ENCODE data around the gene NR1H4.

NR1H4 gene

DNA sequence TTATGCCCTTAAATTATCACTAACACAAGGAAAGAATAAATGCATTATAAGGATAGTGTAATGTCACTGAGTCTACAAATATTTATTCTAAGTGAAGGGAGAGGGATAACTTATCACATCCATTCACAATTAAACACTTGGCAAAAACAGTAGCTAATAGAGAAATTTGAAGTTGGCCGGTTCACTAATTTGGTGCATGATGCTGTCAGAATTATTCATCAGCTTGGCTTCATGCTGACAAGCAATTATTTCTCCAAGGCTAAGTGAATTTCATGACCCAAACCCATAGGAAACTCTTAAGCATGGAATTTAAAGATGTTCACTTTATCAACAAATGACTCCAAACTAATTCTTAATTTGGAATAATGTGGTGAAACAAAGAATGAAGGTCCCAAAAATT is 25.0 kb upstream of the NR1H4 start:
- TF ChIP-seq, protein P1, sequence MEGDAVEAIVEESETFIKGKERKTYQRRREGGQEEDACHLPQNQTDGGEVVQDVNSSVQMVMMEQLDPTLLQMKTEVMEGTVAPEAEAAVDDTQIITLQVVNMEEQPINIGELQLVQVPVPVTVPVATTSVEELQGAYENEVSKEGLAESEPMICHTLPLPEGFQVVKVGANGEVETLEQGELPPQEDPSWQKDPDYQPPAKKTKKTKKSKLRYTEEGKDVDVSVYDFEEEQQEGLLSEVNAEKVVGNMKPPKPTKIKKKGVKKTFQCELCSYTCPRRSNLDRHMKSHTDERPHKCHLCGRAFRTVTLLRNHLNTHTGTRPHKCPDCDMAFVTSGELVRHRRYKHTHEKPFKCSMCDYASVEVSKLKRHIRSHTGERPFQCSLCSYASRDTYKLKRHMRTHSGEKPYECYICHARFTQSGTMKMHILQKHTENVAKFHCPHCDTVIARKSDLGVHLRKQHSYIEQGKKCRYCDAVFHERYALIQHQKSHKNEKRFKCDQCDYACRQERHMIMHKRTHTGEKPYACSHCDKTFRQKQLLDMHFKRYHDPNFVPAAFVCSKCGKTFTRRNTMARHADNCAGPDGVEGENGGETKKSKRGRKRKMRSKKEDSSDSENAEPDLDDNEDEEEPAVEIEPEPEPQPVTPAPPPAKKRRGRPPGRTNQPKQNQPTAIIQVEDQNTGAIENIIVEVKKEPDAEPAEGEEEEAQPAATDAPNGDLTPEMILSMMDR (conservative IDR thresholded peaks at IDR 0.05; ENCODE audit: low read depth), result no peak
- no peak for DNase-seq (ENCODE audit: low spot score)
- ChIA-PET POLR2A (ENCODE audit: low non-redundant PET) (no interaction called here), CTCF (no interaction called here)
- no peak overlapping the region for H3K27ac ChIP-seq

DNA sequence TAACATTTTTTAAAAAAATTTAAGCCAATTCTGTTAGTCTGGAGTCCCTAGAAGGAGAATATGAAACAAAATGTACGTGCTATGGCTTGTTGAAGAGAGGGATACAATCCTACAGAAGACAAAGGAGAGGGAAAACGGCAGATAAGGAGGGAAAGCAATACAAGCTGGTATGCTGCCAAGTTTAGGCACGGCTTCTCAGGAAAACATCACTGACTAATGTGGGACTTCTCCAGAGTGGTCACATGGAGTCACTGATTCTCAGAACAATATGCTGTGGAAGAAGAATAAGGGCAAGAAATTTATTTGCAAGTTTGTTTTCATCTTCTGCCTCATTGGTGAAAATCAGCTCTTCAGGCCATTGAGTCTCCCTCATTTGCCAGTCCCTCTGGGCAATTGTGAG is 22.9 kb upstream of the NR1H4 start:
- ChIA-PET POLR2A (ENCODE audit: low non-redundant PET) (no interaction called here), CTCF (no interaction called here)
- no peak overlapping the region for H3K27ac ChIP-seq
- DNase-seq (ENCODE audit: low spot score), result no peak
- TF ChIP-seq, protein P1 (conservative IDR thresholded peaks at IDR 0.05; ENCODE audit: low read depth), result no peak

DNA sequence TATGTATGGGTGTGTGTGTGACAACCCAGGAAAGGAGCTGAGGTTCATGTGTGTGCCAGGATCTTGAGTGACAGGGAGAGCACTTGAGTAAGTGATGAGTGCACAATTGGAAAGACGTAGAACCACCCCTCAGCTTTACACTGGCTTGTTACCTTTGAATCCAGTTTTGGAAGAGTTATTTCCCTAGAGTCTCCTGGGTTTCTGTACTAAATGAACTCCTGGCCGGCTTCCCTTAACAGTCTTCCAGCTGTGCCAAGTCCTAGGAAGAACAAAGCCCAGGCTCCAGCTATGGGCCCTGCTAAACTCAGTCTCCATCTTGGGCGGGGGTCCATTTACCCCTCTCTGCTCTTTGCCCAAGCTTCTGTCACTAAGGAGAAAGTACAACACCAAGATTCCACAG is 19.7 kb upstream of the NR1H4 start:
- DNase-seq (ENCODE audit: low spot score), result no peak
- ChIA-PET POLR2A (ENCODE audit: low non-redundant PET) (no interaction called here), CTCF (no interaction called here)
- no peak overlapping the region for H3K27ac ChIP-seq
- TF ChIP-seq, protein P1 (conservative IDR thresholded peaks at IDR 0.05; ENCODE audit: low read depth), result no peak

DNA sequence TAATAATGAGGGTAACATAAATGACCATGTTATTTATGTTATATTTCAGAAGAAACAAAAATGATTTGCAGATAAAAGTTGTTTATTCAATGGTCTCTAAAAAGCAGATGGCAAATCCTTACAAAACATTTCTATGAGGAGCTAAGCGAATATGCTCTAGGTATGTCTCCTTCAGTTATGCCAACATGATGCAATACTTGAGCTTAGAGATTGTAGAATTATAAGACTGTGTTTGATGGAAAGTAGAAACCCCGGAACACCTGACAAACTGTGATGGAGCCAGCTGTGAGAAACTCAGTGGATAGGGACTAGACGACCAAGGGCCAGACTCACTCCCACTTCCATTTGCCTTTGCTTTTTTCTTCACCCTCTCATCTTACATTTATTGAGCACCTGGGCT is 17.8 kb upstream of the NR1H4 start:
- TF ChIP-seq, protein P1 (conservative IDR thresholded peaks at IDR 0.05; ENCODE audit: low read depth), result no peak
- H3K27ac ChIP-seq, result no peak overlapping the region
- no peak for DNase-seq (ENCODE audit: low spot score)
- CTCF ChIA-PET, result no interaction called here
- POLR2A ChIA-PET (ENCODE audit: low non-redundant PET), result no interaction called here

DNA sequence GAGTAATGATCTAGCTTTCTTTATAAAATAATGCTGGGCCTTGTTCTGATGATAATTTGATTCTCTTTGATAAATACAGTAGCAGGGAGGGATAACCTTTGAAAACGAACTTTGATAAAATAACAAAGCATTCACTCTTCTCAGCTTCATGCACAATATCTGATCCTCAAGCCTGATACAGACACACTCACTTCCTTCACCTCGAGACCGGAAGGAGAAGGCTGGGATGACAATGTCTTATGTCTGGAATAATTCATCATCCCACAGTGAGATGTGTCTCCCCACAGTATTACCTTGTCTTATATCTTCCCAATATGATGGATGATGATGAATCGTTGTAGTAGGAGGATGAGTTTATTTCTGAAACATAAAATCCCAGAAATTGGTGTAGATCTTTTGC is 15.5 kb upstream of the NR1H4 start:
- ChIA-PET CTCF (no interaction called here), POLR2A (ENCODE audit: low non-redundant PET) (no interaction called here)
- TF ChIP-seq, protein P1 (conservative IDR thresholded peaks at IDR 0.05; ENCODE audit: low read depth), result no peak
- no peak for DNase-seq (ENCODE audit: low spot score)
- no peak overlapping the region for H3K27ac ChIP-seq

DNA sequence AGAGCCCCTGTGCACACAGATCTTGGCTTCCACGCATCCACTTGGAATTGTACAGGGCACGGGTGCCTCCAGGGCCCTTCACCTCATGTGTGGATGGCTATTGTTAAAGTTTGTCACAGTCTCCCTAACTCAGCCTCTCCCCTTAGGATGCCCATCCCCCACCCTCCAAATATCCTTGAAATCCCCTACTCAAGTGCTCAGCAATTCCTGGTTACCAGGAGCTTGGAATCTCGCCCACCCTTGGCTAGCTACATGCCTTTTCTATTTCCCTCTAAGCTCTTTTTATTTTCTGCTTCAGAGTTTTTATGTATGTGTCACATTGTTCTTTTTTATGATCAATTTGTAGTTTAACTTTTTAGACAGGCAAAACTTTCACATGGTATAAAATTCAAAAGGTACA is 13.0 kb upstream of the NR1H4 start:
- no peak overlapping the region for H3K27ac ChIP-seq
- CTCF ChIA-PET, result interaction anchor here (0.6 to 0.7 kb wide), 2 partner anchors 281 to 1410 kb away, joined by 3 read pairs; no protein-coding TSS in a partner anchor
- POLR2A ChIA-PET (ENCODE audit: low non-redundant PET), result no interaction called here
- no peak for DNase-seq (ENCODE audit: low spot score)
- TF ChIP-seq, protein P1 (conservative IDR thresholded peaks at IDR 0.05; ENCODE audit: low read depth), result no peak

All from RWPE1 (cell line).